ENCODE measurements around the gene KCNA1. TPM values are rescaled to one million over a fixed set of nuclear protein-coding genes. Genes with fewer than 3 reads are reported as not detected.
"Not testable (repeated sequence)": the region's sequence is repeated elsewhere in the genome, so short reads cannot be mapped to it uniquely, and the experiment has no call there.

The KCNA1 gene
- total RNA-seq, 2 donors from 2014 or later, result 0.11 TPM; not detected in 1

- H3K4me1 ChIP-seq (replicated peaks), result no peaks in the 10 kb centered on the region
- no peak overlapping the region for H3K27ac ChIP-seq
- TF ChIP-seq POLR2AphosphoS5 (IDR thresholded peaks at IDR 0.05), result no peak
- TF ChIP-seq POLR2A (IDR thresholded peaks at IDR 0.05), result no peak
- no peak for TF ChIP-seq CTCF (IDR thresholded peaks at IDR 0.05)
- WGBS, result 37% methylated on average over 2 of the region's 2 CpGs
- no peak for DNase-seq (ENCODE audit: low spot score)
- intact Hi-C loops (cut with DNase I), result no loop called here
- H3K4me3 ChIP-seq, result no peak overlapping the region
- H3K36me3 ChIP-seq, result no peaks in the 10 kb centered on the region
- H3K27me3 ChIP-seq (replicated peaks; ENCODE audit: insufficient read depth), result peaks cover 4% of the 10 kb centered on the region
- H3K9me3 ChIP-seq, result no peaks in the 10 kb centered on the region
Observed at GRCh38 chr12:4874671-4875070, 35.0 kb upstream of the KCNA1 start.

GRCh38 chr12:4879481-4879880, 30.2 kb upstream of the KCNA1 start:
- DNase-seq (ENCODE audit: low spot score); H3K9me3 ChIP-seq; intact Hi-C loops (cut with DNase I); H3K36me3 ChIP-seq; H3K27me3 ChIP-seq (replicated peaks; ENCODE audit: insufficient read depth); H3K4me3 ChIP-seq; H3K27ac ChIP-seq; H3K4me1 ChIP-seq (replicated peaks): not testable (repeated sequence)
- 100% methylated on average over 2 of the region's 2 CpGs for WGBS

GRCh38 chr12:4881266-4882064, 28.2 kb upstream of the KCNA1 start:
- TF ChIP-seq POLR2A (IDR thresholded peaks at IDR 0.05) (no peak), POLR2AphosphoS5 (IDR thresholded peaks at IDR 0.05) (no peak), CTCF (IDR thresholded peaks at IDR 0.05) (no peak)
- H3K4me3 ChIP-seq, result no peak overlapping the region
- WGBS, result 72% methylated on average over 20 of the region's 20 CpGs
- H3K4me1 ChIP-seq (replicated peaks), result no peaks in the 10 kb centered on the region
- no peaks in the 10 kb centered on the region for H3K9me3 ChIP-seq
- intact Hi-C loops (cut with DNase I), result no loop called here
- H3K27me3 ChIP-seq (replicated peaks; ENCODE audit: insufficient read depth), result no peaks in the 10 kb centered on the region
- H3K27ac ChIP-seq, result no peak overlapping the region
- H3K36me3 ChIP-seq, result no peaks in the 10 kb centered on the region
- no peak for DNase-seq (ENCODE audit: low spot score)

- DNase-seq (ENCODE audit: low spot score), result no peak
- no peaks in the 10 kb centered on the region for H3K4me1 ChIP-seq (replicated peaks)
- intact Hi-C loops (cut with DNase I), result no loop called here
- H3K36me3 ChIP-seq, result no peaks in the 10 kb centered on the region
- H3K27ac ChIP-seq, result no peak overlapping the region
- no peak for TF ChIP-seq CTCF (IDR thresholded peaks at IDR 0.05)
- TF ChIP-seq POLR2A (IDR thresholded peaks at IDR 0.05), result no peak
- TF ChIP-seq POLR2AphosphoS5 (IDR thresholded peaks at IDR 0.05), result no peak
- 51% methylated on average over 5 of the region's 5 CpGs for WGBS
- no peaks in the 10 kb centered on the region for H3K9me3 ChIP-seq
- no peak overlapping the region for H3K4me3 ChIP-seq
- H3K27me3 ChIP-seq (replicated peaks; ENCODE audit: insufficient read depth), result peaks cover 4% of the 10 kb centered on the region
Observed at GRCh38 chr12:4891866-4892265, 17.8 kb upstream of the KCNA1 start.

GRCh38 chr12:4892418-4892817, 17.3 kb upstream of the KCNA1 start:
- TF ChIP-seq CTCF (IDR thresholded peaks at IDR 0.05), result no peak
- TF ChIP-seq POLR2A (IDR thresholded peaks at IDR 0.05), result no peak
- no peak for TF ChIP-seq POLR2AphosphoS5 (IDR thresholded peaks at IDR 0.05)
- H3K4me1 ChIP-seq (replicated peaks), result no peaks in the 10 kb centered on the region
- no peak overlapping the region for H3K27ac ChIP-seq
- intact Hi-C loops (cut with DNase I), result no loop called here
- no peak overlapping the region for H3K4me3 ChIP-seq
- WGBS, result 76% methylated on average over 1 of the region's 1 CpG
- H3K27me3 ChIP-seq (replicated peaks; ENCODE audit: insufficient read depth), result peaks cover 4% of the 10 kb centered on the region
- no peaks in the 10 kb centered on the region for H3K36me3 ChIP-seq
- DNase-seq (ENCODE audit: low spot score), result no peak
- no peaks in the 10 kb centered on the region for H3K9me3 ChIP-seq
